Endothelial cell of umbilical vein (primary cell): ENCODE results near the gene CHRNA1. TPM values are rescaled to one million over a fixed set of nuclear protein-coding genes. Genes with fewer than 3 reads are reported as not detected.

Experiments
- BruUV-seq: library from RNA; stranded (reverse); fragments of 400-500 nt; replicated peaks from 2 replicates; lab custom pipeline; 2021; lab: Mats Ljungman, UMichigan
- CTCF ChIA-PET: fragments of 300-600, 350-600 bp; sonication (Branson Sonifier 250); formaldehyde crosslinking; loops from one replicate; lab custom pipeline; 2021; ENCODE audit warnings: antibody characterized with exemption, inconsistent platforms; lab: Charles Lee
- POLR2A ChIA-PET: fragments of 300-600, 350-600 bp; sonication (Branson Sonifier 250); formaldehyde crosslinking; loops from one replicate; lab custom pipeline; 2021; ENCODE audit warnings: antibody characterized with exemption, inconsistent platforms; lab: Charles Lee
- DNase-seq: peaks from one replicate; pipeline ENCODE4 v3.0.0-alpha.2; 2011; ENCODE audit warnings: low read depth, low spot score
- FAIRE-seq: peaks from 2 replicates; lab custom pipeline; 2011; peaks lifted over from hg19 to GRCh38; lab: Jason Lieb, UNC
- H2AFZ ChIP-seq: 2 replicates; pipeline ENCODE4 v1.6.0; 2012; ENCODE audit warnings: low read depth, low read length, control low read depth, inconsistent platforms
- H3K27ac ChIP-seq: 2 replicates; pipeline ENCODE4 v1.5.1; 2011; ENCODE audit warnings: low read depth, mild to moderate bottlenecking, control low read depth, low read length, moderate library complexity; ENCODE audit not compliant: insufficient read depth
- H3K27me3 ChIP-seq, 2 experiments: 2 replicates each; pipeline versions ENCODE4 v1.6.0 to v1.6.1; 2011; ENCODE audit warnings: low read length in 2 of 2, mixed read lengths in 1 of 2; ENCODE audit not compliant: control insufficient read depth in 2 of 2, insufficient read depth in 2 of 2
- H3K36me3 ChIP-seq, 2 experiments: 2 replicates in 1 of 2; 3 replicates in 1 of 2; pipeline ENCODE4 v1.5.1; 2011; ENCODE audit warnings: low read length in 2 of 2, mild to moderate bottlenecking in 1 of 2, moderate library complexity in 1 of 2; ENCODE audit not compliant: control insufficient read depth in 2 of 2, insufficient read depth in 2 of 2; ENCODE audit errors: extremely low read depth in 1 of 2
- H3K4me1 ChIP-seq: 3 replicates; pipeline ENCODE4 v1.5.1; 2011; ENCODE audit warnings: mild to moderate bottlenecking, low read length; ENCODE audit not compliant: control insufficient read depth, insufficient read depth; ENCODE audit errors: extremely low read depth
- H3K4me2 ChIP-seq: 2 replicates; pipeline ENCODE4 v1.6.1; 2011; ENCODE audit warnings: low read length, control low read depth, mixed read lengths; ENCODE audit not compliant: insufficient read depth
- H3K4me3 ChIP-seq, 3 experiments: fragments of 200-600 bp in 1 of 3; sonication (generic), shearing (Covaris generic) in 1 of 3; replicated peaks in 1 of 3; 2 replicates each; pipeline ENCODE4 v1.5.1; 2011 to 2016; ENCODE audit warnings: control low read depth in 3 of 3, low read length in 3 of 3, mild to moderate bottlenecking in 2 of 3, inconsistent platforms in 1 of 3, low read depth in 1 of 3, moderate library complexity in 1 of 3; ENCODE audit not compliant: insufficient read depth in 1 of 3
- H3K79me2 ChIP-seq: 2 replicates; pipeline ENCODE4 v1.6.0; 2012; ENCODE audit warnings: low read length, inconsistent platforms; ENCODE audit not compliant: control insufficient read depth, insufficient read depth
- H3K9ac ChIP-seq: replicated peaks from 2 replicates; pipeline ENCODE3; 2011; ENCODE audit warnings: low read length, control low read depth; ENCODE audit not compliant: insufficient read depth; ENCODE audit errors: extremely low read depth
- H3K9me1 ChIP-seq: replicated peaks from 3 replicates; pipeline ENCODE4 v1.6.0; 2011; ENCODE audit warnings: mild to moderate bottlenecking, low read length; ENCODE audit not compliant: control insufficient read depth, insufficient read depth; ENCODE audit errors: extremely low read depth
- H3K9me3 ChIP-seq: replicated peaks from 2 replicates; pipeline ENCODE4 v1.5.1; 2012; ENCODE audit warnings: low read length, inconsistent platforms; ENCODE audit not compliant: control insufficient read depth, insufficient read depth
- H4K20me1 ChIP-seq: replicated peaks from 2 replicates; pipeline ENCODE3; 2011; ENCODE audit warnings: mild to moderate bottlenecking, low read length; ENCODE audit not compliant: control insufficient read depth, insufficient read depth; ENCODE audit errors: extremely low read depth
- EZH2 ChIP-seq: IDR thresholded peaks from 2 replicates; pipeline ENCODE4 v1.6.1; 2012; ENCODE audit warnings: borderline replicate concordance, low read depth, mild to moderate bottlenecking, moderate library complexity, low read length, inconsistent platforms; ENCODE audit not compliant: severe bottlenecking
- FOS ChIP-seq: IDR thresholded peaks from 2 replicates; pipeline ENCODE4 v1.6.1; 2011; ENCODE audit warnings: mild to moderate bottlenecking, low read length, moderate library complexity, borderline replicate concordance; ENCODE audit not compliant: insufficient read depth
- GATA2 ChIP-seq: IDR thresholded peaks from 2 replicates; pipeline ENCODE4 v1.7.0; 2011; ENCODE audit warnings: low read depth, mild to moderate bottlenecking, moderate library complexity, mixed read lengths, low read length; ENCODE audit not compliant: insufficient read length, insufficient read depth
- JUN ChIP-seq: IDR thresholded peaks from 2 replicates; pipeline ENCODE4 v1.6.1; 2011; ENCODE audit warnings: borderline replicate concordance, low read depth; ENCODE audit not compliant: insufficient read length, insufficient read depth
- MYC ChIP-seq: IDR thresholded peaks from one replicate; pipeline ENCODE4 v1.6.1; 2011; ENCODE audit warnings: mild to moderate bottlenecking, low read depth, low read length
- POLR2A ChIP-seq: IDR thresholded peaks from 2 replicates; pipeline ENCODE4 v1.6.1; 2012; ENCODE audit warnings: low read depth, mild to moderate bottlenecking, control low read depth, low read length
- POLR2AphosphoS5 ChIP-seq: IDR thresholded peaks from 2 replicates; pipeline ENCODE4 v1.6.1; 2012; ENCODE audit warnings: low read depth, mild to moderate bottlenecking, control low read depth, low read length, moderate library complexity; ENCODE audit not compliant: insufficient read depth
- dilution Hi-C: fragments of 300-500 bp; cut with MboI; formaldehyde crosslinking; loops from one replicate; pipeline ENCODE4 v1.15.0; 2019; ENCODE audit warnings: low sequenced_read_pairs; ENCODE audit not compliant: extremely low pct_ligation_motif_present
- intact Hi-C: fragments of 100-400 bp; cut with micrococcal nuclease; formaldehyde crosslinking; loops from one replicate; pipeline ENCODE4 v1.10.0; 2022
- polyA plus RNA-seq, 4 experiments: library from polyadenylated mRNA; depleted of rRNA in 3 of 4; stranded (reverse) in 3 of 4; unstranded in 1 of 4; fragments of >200 nt; gene quantifications; 2 replicates each; pipeline versions ENCODE4 v1.2.1 to v1.2.3, GENCODE V29; 2011 to 2012; ENCODE audit warnings: missing spikeins in 1 of 4
- total RNA-seq: library from RNA; stranded (reverse); gene quantifications from 2 replicates; pipeline ENCODE4 v1.2.3, GENCODE V29; 2021
- TF ChIP-seq, protein P1 (sequence below), 2 donors: IDR thresholded peaks; 1 replicate in 1 of 2; 2 replicates in 1 of 2; pipeline ENCODE4 v1.5.1; 2011; ENCODE audit warnings: low read length in 2 of 2, mild to moderate bottlenecking in 2 of 2, moderate library complexity in 2 of 2, control low read depth in 1 of 2, inconsistent platforms in 1 of 2, low read depth in 1 of 2; ENCODE audit not compliant: insufficient read depth in 1 of 2; ENCODE audit errors: extremely low read depth in 1 of 2

The CHRNA1 gene
- total and polyA plus RNA-seq, 2 donors (not counting 3 experiments of a cell fraction or from before 2014, with no cell fraction given) = 11.3 to 18.2 TPM

DNA sequence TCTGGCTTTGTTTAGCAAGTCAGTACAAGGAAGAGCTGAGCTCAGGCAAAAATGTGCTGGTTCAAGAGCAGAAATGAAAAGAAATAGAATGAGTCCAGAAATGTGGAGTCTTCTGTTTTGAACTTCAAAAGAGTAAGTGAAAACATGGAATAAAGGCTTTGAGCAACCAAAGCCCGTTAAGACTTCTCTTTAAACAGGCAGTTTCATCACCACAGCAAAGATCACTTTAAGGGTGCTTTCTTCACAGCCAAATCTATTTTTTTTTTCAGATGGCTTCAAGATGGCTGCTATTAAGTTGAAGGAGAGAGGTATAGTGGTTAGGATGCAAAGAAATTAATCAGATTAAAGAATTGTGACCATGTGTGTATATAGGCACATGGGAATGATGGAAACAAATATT is 2.0 kb upstream of the CHRNA1 start:
- Histone ChIP-seq H3K9ac (no peak overlapping the region), H3K4me1 (peaks cover 23% of the 10 kb centered on the region)
- dilution Hi-C loops = no loop called here

More for the DNA sequence above, 2.0 kb upstream of the CHRNA1 start:
- ChIA-PET CTCF (interaction anchor here (1.6 to 4.5 kb wide), 4 partner anchors 10 to 224 kb away, joined by 5 to 21 read pairs (median 14); no protein-coding TSS in a partner anchor), POLR2A (no interaction called here)
- Histone ChIP-seq H3K4me3 (no peak overlapping the region), H3K4me2 (no peak overlapping the region), H4K20me1 (no peaks in the 10 kb centered on the region), H3K79me2 (no peaks in the 10 kb centered on the region), H3K36me3 (no peaks in the 10 kb centered on the region), H2AFZ (no peak overlapping the region), H3K9me3 (no peaks in the 10 kb centered on the region), H3K27ac (no peak overlapping the region), H3K9me1 (no peaks in the 10 kb centered on the region), H3K27me3 (no peaks in the 10 kb centered on the region)
- BruUV-seq = no TSS peak
- intact Hi-C loops = loop anchor here (10.0 kb wide), 1 partner anchor 399 kb away; the partner anchor contains the start of gene ATF2
- no peak for TF ChIP-seq EZH2
- TF ChIP-seq POLR2AphosphoS5 = no peak
- TF ChIP-seq GATA2 = no peak
- no peak for TF ChIP-seq JUN
- no peak for TF ChIP-seq FOS
- no peak for TF ChIP-seq POLR2A
- TF ChIP-seq, protein P1, sequence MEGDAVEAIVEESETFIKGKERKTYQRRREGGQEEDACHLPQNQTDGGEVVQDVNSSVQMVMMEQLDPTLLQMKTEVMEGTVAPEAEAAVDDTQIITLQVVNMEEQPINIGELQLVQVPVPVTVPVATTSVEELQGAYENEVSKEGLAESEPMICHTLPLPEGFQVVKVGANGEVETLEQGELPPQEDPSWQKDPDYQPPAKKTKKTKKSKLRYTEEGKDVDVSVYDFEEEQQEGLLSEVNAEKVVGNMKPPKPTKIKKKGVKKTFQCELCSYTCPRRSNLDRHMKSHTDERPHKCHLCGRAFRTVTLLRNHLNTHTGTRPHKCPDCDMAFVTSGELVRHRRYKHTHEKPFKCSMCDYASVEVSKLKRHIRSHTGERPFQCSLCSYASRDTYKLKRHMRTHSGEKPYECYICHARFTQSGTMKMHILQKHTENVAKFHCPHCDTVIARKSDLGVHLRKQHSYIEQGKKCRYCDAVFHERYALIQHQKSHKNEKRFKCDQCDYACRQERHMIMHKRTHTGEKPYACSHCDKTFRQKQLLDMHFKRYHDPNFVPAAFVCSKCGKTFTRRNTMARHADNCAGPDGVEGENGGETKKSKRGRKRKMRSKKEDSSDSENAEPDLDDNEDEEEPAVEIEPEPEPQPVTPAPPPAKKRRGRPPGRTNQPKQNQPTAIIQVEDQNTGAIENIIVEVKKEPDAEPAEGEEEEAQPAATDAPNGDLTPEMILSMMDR (IDR thresholded peaks at IDR 0.05; ENCODE audit: extremely low read depth in 1 of 2, insufficient read depth in 1 of 2, low read depth in 1 of 2, low read length in 2 of 2) = no peak
- TF ChIP-seq MYC = no peak
- DNase-seq = no peak
- FAIRE-seq = no peak
